Measurements from ENCODE around the gene MTERF2. TPM values are rescaled to one million over a fixed set of nuclear protein-coding genes. Genes with fewer than 3 reads are reported as not detected.

Gene MTERF2
- total RNA-seq, 1 experiment from 2014 or later = 7.8 TPM

- no peak for DNase-seq (ENCODE audit: low read depth)
Measured at GRCh38 chr12:106954462-106955376, 32.2 kb downstream of the MTERF2 start.

- DNase-seq (ENCODE audit: low read depth) = peak; percentile 87
Measured at GRCh38 chr12:106953352-106954250, 33.3 kb downstream of the MTERF2 start.

GRCh38 chr12:106950591-106950990 lies 36.4 kb downstream of the MTERF2 start:
- DNase-seq (ENCODE audit: low read depth) = no peak

- DNase-seq (ENCODE audit: low read depth) = no peak
Measured at GRCh38 chr12:106947461-106947860, 39.5 kb downstream of the MTERF2 start.

GRCh38 chr12:106945261-106945851 lies 41.6 kb downstream of the MTERF2 start:
- DNase-seq (ENCODE audit: low read depth) = no peak

- DNase-seq (ENCODE audit: low read depth) = no peak
Measured at GRCh38 chr12:106942775-106943174, 44.2 kb downstream of the MTERF2 start.

- no peak for DNase-seq (ENCODE audit: low read depth)
Measured at GRCh38 chr12:106941481-106942156, 45.3 kb downstream of the MTERF2 start.

GRCh38 chr12:106934277-106934676 lies 52.7 kb downstream of the MTERF2 start:
- no peak for DNase-seq (ENCODE audit: low read depth)

Other genes with a start within 250 kb of the MTERF2 start
- 12.0 and 17.4 TPM in 2 replicates for gene RIC8B, start 212.5 kb downstream of the MTERF2 start, total RNA-seq (2014; rRNA removed; shearing (Covaris generic))
- gene TMEM263, start 31.2 kb downstream of the MTERF2 start, total RNA-seq (2014; rRNA removed; shearing (Covaris generic)) = 106 and 117 TPM in 2 replicates
- 16.1 and 16.2 TPM in 2 replicates for gene CRY1, start 106.4 kb upstream of the MTERF2 start, total RNA-seq (2014; rRNA removed; shearing (Covaris generic))